Activated CD4-positive, alpha-beta T cell treated with anti-CD3 and anti-CD28 coated beads for 36 hours (primary cell): ENCODE results near the gene TRABD2A. TPM values are rescaled to one million over a fixed set of nuclear protein-coding genes. Genes with fewer than 3 reads are reported as not detected.

Experiments used
- ATAC-seq: fragments of 200-7000 bp; cut with Tn5 transposase; one replicate; pipeline ENCODE4 v1.10.0; 2021; ENCODE audit warnings: mild to moderate bottlenecking, moderate library complexity
- CTCF ChIA-PET: fragments of 350-600 bp; sonication (Branson Sonifier 250); formaldehyde crosslinking; loops from one replicate; lab custom pipeline; 2021; ENCODE audit warnings: antibody characterized with exemption; lab: Charles Lee
- POLR2A ChIA-PET: fragments of 350-600 bp; sonication (Branson Sonifier 250); formaldehyde crosslinking; loops from one replicate; lab custom pipeline; 2021; ENCODE audit warnings: antibody characterized with exemption, inconsistent platforms; lab: Charles Lee
- DNase-seq: peaks from one replicate; pipeline ENCODE4 v3.0.0-alpha.2; 2020
- H3K27ac Mint-ChIP-seq: one replicate; pipeline ENCODE4 v1.8.0; 2021; ENCODE audit warnings: mixed read lengths
- H3K27me3 Mint-ChIP-seq: one replicate; pipeline ENCODE4 v1.8.0; 2021; ENCODE audit warnings: mixed read lengths
- H3K36me3 Mint-ChIP-seq: one replicate; pipeline ENCODE4 v1.8.0; 2021; ENCODE audit warnings: low read depth, mixed read lengths
- H3K4me1 Mint-ChIP-seq: one replicate; pipeline ENCODE4 v1.8.0; 2021; ENCODE audit warnings: mixed read lengths
- H3K4me3 Mint-ChIP-seq: one replicate; pipeline ENCODE4 v1.8.0; 2021; ENCODE audit warnings: mild to moderate bottlenecking, moderate library complexity, mixed read lengths
- H3K9me3 Mint-ChIP-seq: one replicate; pipeline ENCODE4 v1.8.0; 2021; ENCODE audit warnings: low read depth, mixed read lengths
- intact Hi-C, 2 experiments: fragments of 100-400 bp; cut with DNase I in 1 of 2; cut with micrococcal nuclease in 1 of 2; formaldehyde crosslinking; loops; one replicate each; pipeline versions ENCODE4 v1.14.2 to v1.15.1; 2022 to 2024; cut with DNase I, micrococcal nuclease
- total RNA-seq, 2 experiments: library from RNA; stranded (reverse); gene quantifications; one replicate each; pipeline ENCODE4 v1.2.3, GENCODE V29; 2021

TRABD2A gene
- total RNA-seq, 2 experiments from 2014 or later = 37.2 to 42.2 TPM

- ChIA-PET CTCF (interaction anchor here (0.9 to 4.7 kb wide), 10 partner anchors 9 to 126 kb away, joined by 3 to 31 read pairs (median 6); partner anchors contain the start of gene TMSB10), POLR2A (interaction anchor here (0.7 to 3.0 kb wide), 7 partner anchors 9 to 37 kb away, joined by 3 to 19 read pairs (median 5); no protein-coding TSS in a partner anchor)
- Mint-ChIP-seq H3K27ac (peak overlapping the region; percentile 96), H3K9me3 (no peaks in the 10 kb centered on the region), H3K4me1 (peaks cover 60% of the 10 kb centered on the region), H3K27me3 (no peaks in the 10 kb centered on the region), H3K4me3 (peak overlapping the region; percentile 67), H3K36me3 (no peaks in the 10 kb centered on the region)
- intact Hi-C loops = loop anchor here (2.0 kb wide), 1 partner anchor 15 kb away; the partner anchor contains the start of gene TMSB10 (in 2 of the 2)
- ATAC-seq = peak; percentile 31
- no peak for DNase-seq
Observed at GRCh38 chr2:84889332-84889731, 8.4 kb upstream of the TRABD2A start.

GRCh38 chr2:84888401-84889276, 7.8 kb upstream of the TRABD2A start:
- intact Hi-C loops = loop anchor here (2.0 kb wide), 1 partner anchor 16 kb away; the partner anchor contains the start of gene TMSB10 (in 2 of the 2)
- Mint-ChIP-seq H3K27ac (peak overlapping the region; percentile 96), H3K9me3 (no peaks in the 10 kb centered on the region), H3K36me3 (no peaks in the 10 kb centered on the region), H3K27me3 (no peaks in the 10 kb centered on the region), H3K4me1 (peaks cover 58% of the 10 kb centered on the region), H3K4me3 (peak overlapping the region; percentile 67)
- ATAC-seq (peak; percentile 87), DNase-seq (peak; percentile 71)
- CTCF ChIA-PET = interaction anchor here (0.7 to 4.7 kb wide), 15 partner anchors 9 to 432 kb away, joined by 3 to 31 read pairs (median 3); partner anchors contain the start of gene TMSB10
- POLR2A ChIA-PET = interaction anchor here (0.7 to 3.0 kb wide), 7 partner anchors 9 to 37 kb away, joined by 3 to 19 read pairs (median 5); no protein-coding TSS in a partner anchor

GRCh38 chr2:84886791-84887190, 5.9 kb upstream of the TRABD2A start:
- H3K4me1 Mint-ChIP-seq = peaks cover 73% of the 10 kb centered on the region

GRCh38 chr2:84885111-84885510, 4.2 kb upstream of the TRABD2A start:
- H3K4me3 Mint-ChIP-seq = no peak overlapping the region
- intact Hi-C loops = no loop called here
- H3K36me3 Mint-ChIP-seq = no peaks in the 10 kb centered on the region
- peaks cover 64% of the 10 kb centered on the region for H3K4me1 Mint-ChIP-seq
- POLR2A ChIA-PET = no interaction called here
- no peak overlapping the region for H3K27ac Mint-ChIP-seq
- H3K27me3 Mint-ChIP-seq = no peaks in the 10 kb centered on the region
- no peaks in the 10 kb centered on the region for H3K9me3 Mint-ChIP-seq
- CTCF ChIA-PET = interaction anchor here (0.5 to 1.2 kb wide), 5 partner anchors 15 to 411 kb away, joined by 3 to 5 read pairs (median 3); no protein-coding TSS in a partner anchor
- ATAC-seq = no peak
- DNase-seq = no peak

More at GRCh38 chr2:84886791-84887190, 5.9 kb upstream of the TRABD2A start:
- Mint-ChIP-seq H3K36me3 (no peaks in the 10 kb centered on the region), H3K9me3 (no peaks in the 10 kb centered on the region), H3K27me3 (no peaks in the 10 kb centered on the region), H3K4me3 (no peak overlapping the region), H3K27ac (peak overlapping the region; percentile 76)
- no peak for DNase-seq
- intact Hi-C loops = no loop called here
- ATAC-seq = no peak
- POLR2A ChIA-PET = interaction anchor here (3.0 kb wide), 1 partner anchor 20 kb away, joined by 19 read pairs; no protein-coding TSS in a partner anchor
- CTCF ChIA-PET = interaction anchor here (0.5 to 4.7 kb wide), 9 partner anchors 9 to 170 kb away, joined by 3 to 31 read pairs (median 4); partner anchors contain the start of gene TMSB10

GRCh38 chr2:84884449-84884848, 3.6 kb upstream of the TRABD2A start:
- CTCF ChIA-PET = interaction anchor here (0.5 to 1.2 kb wide), 3 partner anchors 16 to 387 kb away, joined by 3 to 5 read pairs (median 5); no protein-coding TSS in a partner anchor
- no peaks in the 10 kb centered on the region for H3K36me3 Mint-ChIP-seq
- H3K9me3 Mint-ChIP-seq = no peaks in the 10 kb centered on the region
- ATAC-seq = no peak
- peaks cover 61% of the 10 kb centered on the region for H3K4me1 Mint-ChIP-seq
- no peak for DNase-seq
- no peak overlapping the region for H3K4me3 Mint-ChIP-seq
- intact Hi-C loops = loop anchor here (5.0 kb wide), 4 partner anchors 37 to 367 kb away; partner anchors contain the start of gene DNAH6 (in 2 of the 2)
- no peak overlapping the region for H3K27ac Mint-ChIP-seq
- H3K27me3 Mint-ChIP-seq = no peaks in the 10 kb centered on the region
- POLR2A ChIA-PET = no interaction called here

- Mint-ChIP-seq H3K9me3 (no peaks in the 10 kb centered on the region), H3K4me1 (peaks cover 58% of the 10 kb centered on the region), H3K27ac (peak overlapping the region; percentile 91), H3K4me3 (peak overlapping the region; percentile 82), H3K36me3 (no peaks in the 10 kb centered on the region), H3K27me3 (no peaks in the 10 kb centered on the region)
- POLR2A ChIA-PET = interaction anchor here (0.7 to 1.5 kb wide), 4 partner anchors 24 to 69 kb away, joined by 3 to 7 read pairs (median 4); no protein-coding TSS in a partner anchor
- CTCF ChIA-PET = interaction anchor here (0.6 to 5.6 kb wide), 23 partner anchors 10 to 388 kb away, joined by 3 to 45 read pairs (median 5); no protein-coding TSS in a partner anchor
- intact Hi-C loops = loop anchor here (1.0 to 5.0 kb wide), 9 partner anchors 22 to 424 kb away; partner anchors contain the start of genes DNAH6 (in 2 of the 2), TMSB10 (in 2 of the 2) and SUCLG1 (in 1 of the 2)
- ATAC-seq = no peak
- no peak for DNase-seq
Observed at GRCh38 chr2:84882775-84883550, 2.1 kb upstream of the TRABD2A start.

- DNase-seq = no peak
- ChIA-PET POLR2A (interaction anchor here (0.7 to 1.5 kb wide), 4 partner anchors 24 to 68 kb away, joined by 3 to 7 read pairs (median 4); no protein-coding TSS in a partner anchor), CTCF (interaction anchor here (0.6 to 5.6 kb wide), 24 partner anchors 9 to 388 kb away, joined by 3 to 45 read pairs (median 5); no protein-coding TSS in a partner anchor)
- Mint-ChIP-seq H3K27ac (peak overlapping the region; percentile 91), H3K9me3 (no peaks in the 10 kb centered on the region), H3K27me3 (no peaks in the 10 kb centered on the region), H3K4me1 (peaks cover 58% of the 10 kb centered on the region), H3K4me3 (peak overlapping the region; percentile 82), H3K36me3 (no peaks in the 10 kb centered on the region)
- no peak for ATAC-seq
- intact Hi-C loops = loop anchor here (1.0 to 5.0 kb wide), 9 partner anchors 23 to 423 kb away; partner anchors contain the start of genes DNAH6 (in 2 of the 2), TMSB10 (in 2 of the 2) and SUCLG1 (in 1 of the 2)
Observed at GRCh38 chr2:84882414-84882738, 1.5 kb upstream of the TRABD2A start.

- H3K4me3 Mint-ChIP-seq = peak overlapping the region; percentile 82
- peaks cover 58% of the 10 kb centered on the region for H3K4me1 Mint-ChIP-seq
- CTCF ChIA-PET = interaction anchor here (0.6 to 5.6 kb wide), 27 partner anchors 8 to 387 kb away, joined by 3 to 45 read pairs (median 4); no protein-coding TSS in a partner anchor
- no peaks in the 10 kb centered on the region for H3K27me3 Mint-ChIP-seq
- DNase-seq = peak; percentile 95
- no peaks in the 10 kb centered on the region for H3K9me3 Mint-ChIP-seq
- H3K27ac Mint-ChIP-seq = peak overlapping the region; percentile 91
- intact Hi-C loops = loop anchor here (1.0 to 5.0 kb wide), 10 partner anchors 24 to 422 kb away; partner anchors contain the start of genes DNAH6 (in 2 of the 2), TMSB10 (in 2 of the 2) and SUCLG1 (in 1 of the 2)
- ATAC-seq = peak; percentile 75
- POLR2A ChIA-PET = interaction anchor here (0.6 to 1.5 kb wide), 5 partner anchors 25 to 419 kb away, joined by 3 to 7 read pairs (median 4); no protein-coding TSS in a partner anchor
- H3K36me3 Mint-ChIP-seq = no peaks in the 10 kb centered on the region
Observed at GRCh38 chr2:84881581-84882413, 913 bp upstream of the TRABD2A start.

- Mint-ChIP-seq H3K4me3 (peak overlapping the region; percentile 82), H3K27ac (peak overlapping the region; percentile 97), H3K36me3 (peaks cover 8% of the 10 kb centered on the region), H3K4me1 (peaks cover 62% of the 10 kb centered on the region), H3K9me3 (no peaks in the 10 kb centered on the region), H3K27me3 (no peaks in the 10 kb centered on the region)
- intact Hi-C loops = loop anchor here (2.0 to 5.0 kb wide), 5 partner anchors 33 to 363 kb away; partner anchors contain the start of gene DNAH6 (in 2 of the 2)
- no peak for DNase-seq
- ChIA-PET CTCF (interaction anchor here (0.9 to 5.6 kb wide), 7 partner anchors 9 to 382 kb away, joined by 3 to 45 read pairs (median 7); no protein-coding TSS in a partner anchor), POLR2A (interaction anchor here (1.4 to 1.9 kb wide), 2 partner anchors 26 to 46 kb away, joined by 7 read pairs; no protein-coding TSS in a partner anchor)
- ATAC-seq = no peak
Observed at GRCh38 chr2:84880395-84880644, 564 bp downstream of the TRABD2A start.
